GM10266 (cell line): ENCODE data around the gene MTA3.
"Not testable (repeated sequence)": the region's sequence is repeated elsewhere in the genome, so short reads cannot be mapped to it uniquely, and the experiment has no call there.

Experiments
- DNase-seq: peaks from one replicate; pipeline ENCODE4 v3.0.0; 2012; ENCODE audit errors: extremely low spot score
- CTCF ChIP-seq: IDR thresholded peaks from 2 replicates; pipeline ENCODE4 v1.5.1; 2012; ENCODE audit warnings: mild to moderate bottlenecking, low read depth; ENCODE audit not compliant: control insufficient read depth, insufficient read depth; ENCODE audit errors: missing control alignments

MTA3 gene

DNA sequence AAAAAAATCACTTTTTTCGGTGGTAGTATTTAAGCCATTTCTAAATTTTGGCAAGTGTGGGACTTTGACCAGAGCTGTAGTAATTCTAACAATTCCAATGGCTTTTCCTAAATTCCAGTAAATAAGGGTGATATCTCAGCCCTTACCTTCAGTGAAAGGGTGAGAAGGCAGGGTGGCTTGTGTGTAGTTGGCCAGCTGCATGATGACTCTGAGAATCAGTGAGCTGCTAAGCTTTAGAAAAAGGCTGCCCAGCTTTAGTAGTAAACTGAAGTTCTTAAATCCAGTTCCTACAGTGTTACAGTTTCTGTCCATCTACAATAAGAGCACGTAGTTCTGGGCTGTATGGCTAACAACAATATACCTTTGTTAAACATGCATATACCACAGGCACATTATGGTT is 153.5 kb downstream of the MTA3 start:
- no peak for TF ChIP-seq CTCF
- DNase-seq = no peak

- peak; percentile 60 for DNase-seq
These were observed 154.1 kb downstream of the MTA3 start for GRCh38 chr2:42722320-42723190.

GRCh38 chr2:42723465-42723864 is 155.0 kb downstream of the MTA3 start:
- no peak for DNase-seq
- TF ChIP-seq CTCF = no peak

More at GRCh38 chr2:42722320-42723190, 154.1 kb downstream of the MTA3 start:
- no peak for TF ChIP-seq CTCF

- no peak for DNase-seq
- no peak for TF ChIP-seq CTCF
These were observed 156.5 kb downstream of the MTA3 start for GRCh38 chr2:42724886-42725285.

DNA sequence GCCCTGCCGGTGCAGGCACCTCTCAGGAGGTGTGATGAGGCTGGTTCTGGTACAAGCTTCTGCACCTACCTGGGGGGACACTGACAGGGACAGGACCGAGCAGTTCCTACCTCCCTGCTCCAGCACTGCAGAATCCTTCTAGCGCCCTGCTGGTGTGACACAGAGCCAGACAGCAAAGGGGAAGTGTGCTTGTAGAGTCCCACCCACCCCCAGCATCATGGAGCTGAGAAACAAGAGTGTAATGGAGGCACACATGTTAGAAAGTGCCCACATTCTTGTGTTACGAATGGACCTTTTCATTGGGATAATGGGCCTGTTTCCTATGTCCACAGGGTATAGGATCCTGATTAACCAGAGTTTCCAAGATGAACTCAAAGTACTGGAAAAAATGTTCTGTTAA is 157.2 kb downstream of the MTA3 start:
- no peak for DNase-seq

GRCh38 chr2:42726680-42727079 is 158.2 kb downstream of the MTA3 start:
- no peak for DNase-seq
- TF ChIP-seq CTCF = no peak

More for the DNA sequence above, 157.2 kb downstream of the MTA3 start:
- TF ChIP-seq CTCF = no peak

- DNase-seq = not testable (repeated sequence)
These were observed 162.9 kb downstream of the MTA3 start for GRCh38 chr2:42731316-42731715.
